Medulla oblongata (tissue), 1 donor: ENCODE results near the gene SS18L1.

ENCODE experiments used
- DNase-seq: peaks from one replicate; pipeline ENCODE4 v3.0.0-alpha.2; 2015; ENCODE audit errors: extremely low spot score

The SS18L1 gene

GRCh38 chr20:62212299-62212698 lies 68.7 kb downstream of the SS18L1 start:
- peak; percentile 11 for DNase-seq

DNA sequence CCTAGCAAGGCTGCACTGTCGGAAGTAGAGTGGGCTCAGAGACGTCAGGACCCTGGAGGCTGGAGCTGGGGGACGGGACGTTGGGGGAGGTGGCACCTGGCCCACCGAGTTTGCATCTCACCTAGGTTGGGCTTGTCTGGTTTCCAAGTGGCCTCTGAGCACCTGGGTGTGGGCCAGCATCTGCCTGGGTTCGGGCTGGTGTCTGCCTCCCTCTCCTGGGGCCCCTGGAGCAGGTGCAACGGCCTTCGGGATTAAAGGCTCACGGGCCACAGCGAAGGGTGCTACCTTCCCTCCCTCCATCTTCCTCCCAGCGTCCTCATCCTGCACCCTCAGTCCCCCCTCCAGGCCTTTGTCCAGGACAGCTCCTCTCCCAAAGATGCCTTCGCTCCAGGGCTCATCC lies 70.5 kb downstream of the SS18L1 start:
- no peak for DNase-seq

DNA sequence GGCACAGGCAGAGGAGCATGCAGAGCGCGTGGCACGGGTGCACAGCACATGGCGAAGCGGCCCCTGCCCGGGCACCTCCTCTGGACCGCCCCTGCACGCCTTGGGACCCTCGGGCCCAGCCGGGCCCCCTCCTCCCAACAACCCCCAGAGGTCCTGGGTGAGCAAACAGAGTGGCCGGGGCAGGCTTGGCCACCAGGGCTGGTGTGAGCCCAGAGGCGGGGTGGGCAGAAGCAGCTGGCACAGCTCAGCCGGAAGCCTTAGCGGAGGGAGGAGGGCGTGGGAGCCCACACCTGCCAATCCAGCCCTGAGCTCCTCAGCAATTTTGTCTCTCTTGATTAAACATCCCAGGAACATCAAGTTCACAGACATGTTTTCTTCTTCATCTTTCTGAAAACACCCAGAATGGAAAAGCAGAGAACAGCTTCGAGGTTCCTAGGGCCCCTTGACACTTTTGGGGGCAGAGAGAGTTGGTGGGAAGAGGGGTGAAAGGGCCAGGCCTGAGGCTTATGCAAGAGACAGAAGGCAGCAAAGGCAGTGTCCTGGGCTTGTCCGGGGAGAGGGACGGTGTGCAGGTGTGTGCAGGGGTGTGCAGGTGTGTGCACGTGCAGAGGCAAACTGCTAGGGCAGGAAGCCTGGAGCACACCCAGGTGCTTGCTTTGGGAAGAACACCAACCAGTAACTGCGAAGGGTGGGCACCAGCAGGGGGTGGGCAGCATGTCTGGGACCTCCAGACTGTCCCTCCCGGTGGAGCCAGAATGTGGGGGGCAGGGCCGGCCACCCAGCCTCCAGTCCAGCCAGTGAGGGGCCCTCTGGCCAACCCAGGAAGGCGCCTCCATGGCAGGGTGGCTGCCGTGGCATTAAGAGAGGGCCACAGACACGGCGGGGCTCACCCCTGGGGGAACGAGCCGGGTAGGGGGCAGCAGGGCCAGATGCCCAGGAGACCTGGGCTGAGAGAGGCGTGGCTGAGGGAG lies 71.7 kb downstream of the SS18L1 start:
- DNase-seq, result no peak

GRCh38 chr20:62215991-62216635 lies 72.5 kb downstream of the SS18L1 start:
- no peak for DNase-seq

GRCh38 chr20:62216636-62217566 lies 73.3 kb downstream of the SS18L1 start:
- DNase-seq, result no peak

GRCh38 chr20:62217913-62218773 lies 74.6 kb downstream of the SS18L1 start:
- DNase-seq, result no peak

DNA sequence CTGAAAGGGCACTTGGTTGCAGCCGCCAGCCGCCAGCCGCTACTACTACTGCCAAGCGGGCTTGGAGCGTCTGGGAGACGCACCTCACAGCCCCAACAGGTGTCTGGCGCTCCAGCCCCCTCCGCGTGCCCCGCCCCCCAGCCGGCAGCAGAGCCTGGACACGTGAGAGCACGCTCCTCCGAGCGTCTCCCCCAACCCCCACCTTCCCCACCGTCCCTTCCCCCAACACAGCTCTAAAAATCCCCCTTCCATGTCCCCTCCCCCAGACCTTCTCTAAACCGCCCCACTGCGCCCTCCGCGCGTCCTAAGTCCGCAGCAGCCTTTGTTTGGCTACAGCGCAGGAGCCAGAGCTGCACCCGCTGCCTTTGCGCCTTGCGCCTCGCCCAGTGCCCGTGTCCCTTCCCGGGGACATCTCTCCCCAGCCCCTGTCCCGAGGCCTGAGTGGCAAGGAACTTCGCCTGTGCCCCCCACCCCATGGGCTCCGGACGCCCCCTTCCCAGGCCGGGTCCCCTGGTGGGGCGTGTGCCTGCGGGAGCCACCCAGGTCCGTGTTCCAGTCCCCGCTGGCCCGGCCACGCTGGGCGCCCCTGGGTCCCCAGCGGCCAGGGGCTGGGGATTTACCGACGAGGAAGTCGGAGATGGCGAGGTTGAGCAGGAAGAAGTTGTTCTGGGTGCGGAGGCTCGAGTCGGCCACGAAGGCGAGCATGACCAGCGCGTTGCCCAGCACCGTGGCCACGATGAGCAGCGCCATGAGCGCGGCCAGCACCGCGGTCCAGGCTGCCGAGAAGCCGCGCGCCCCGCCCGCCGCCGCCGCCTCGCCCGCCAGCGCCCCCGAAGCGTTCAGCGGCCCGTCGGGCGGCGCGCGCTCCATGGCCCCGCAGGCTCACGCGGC lies 75.8 kb downstream of the SS18L1 start:
- DNase-seq, result no peak

GRCh38 chr20:62219992-62220665 lies 76.6 kb downstream of the SS18L1 start, which contains the start of gene HRH3:
HRH3 (minus strand) TSS chr20:62220278; CDS start chr20:62219970, 308 bp downstream.
- no peak for DNase-seq

DNA sequence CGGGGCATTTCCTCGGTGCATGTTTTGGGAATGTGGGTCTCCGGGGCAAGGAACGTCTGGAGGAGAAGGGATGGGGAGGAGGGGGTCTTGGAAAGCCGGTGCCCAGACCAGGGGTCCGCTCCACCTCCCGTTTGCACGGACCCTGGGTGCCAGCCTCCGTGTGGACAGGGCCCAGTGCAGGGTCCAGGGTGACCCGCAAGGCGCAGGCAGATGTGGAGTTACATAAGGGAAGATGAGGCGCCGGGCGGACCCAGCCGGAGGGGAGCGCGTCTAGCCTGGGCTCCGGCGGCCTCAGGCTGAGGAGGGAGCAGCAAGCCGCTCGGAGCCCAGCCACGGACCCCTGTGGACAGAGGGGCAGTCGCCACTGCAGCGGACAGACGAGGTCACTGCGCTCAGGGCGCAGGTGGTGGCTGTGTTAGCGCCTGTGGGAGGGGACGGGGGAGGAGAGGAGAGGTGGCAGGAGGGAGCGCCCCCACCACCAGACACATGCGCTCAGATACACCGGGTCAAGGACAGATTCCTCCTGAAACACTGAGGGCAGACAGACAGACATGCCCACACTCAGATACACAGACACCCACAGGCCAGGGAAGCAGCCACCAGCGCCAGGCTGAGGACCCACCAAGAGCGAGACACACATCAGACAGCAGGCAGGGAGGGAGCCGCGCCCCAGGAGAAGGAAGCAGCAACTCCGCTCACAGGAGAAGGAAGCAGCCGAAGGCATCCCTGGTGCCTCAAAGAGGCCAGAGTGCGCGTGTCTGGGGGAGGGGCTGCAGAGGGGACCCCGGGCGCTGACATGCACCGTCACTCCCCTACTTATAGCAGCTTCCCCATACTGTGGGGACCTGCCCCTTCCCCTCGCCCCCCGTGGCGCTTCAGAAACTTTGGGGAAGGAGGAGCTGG lies 77.3 kb downstream of the SS18L1 start:
- no peak for DNase-seq

DNA sequence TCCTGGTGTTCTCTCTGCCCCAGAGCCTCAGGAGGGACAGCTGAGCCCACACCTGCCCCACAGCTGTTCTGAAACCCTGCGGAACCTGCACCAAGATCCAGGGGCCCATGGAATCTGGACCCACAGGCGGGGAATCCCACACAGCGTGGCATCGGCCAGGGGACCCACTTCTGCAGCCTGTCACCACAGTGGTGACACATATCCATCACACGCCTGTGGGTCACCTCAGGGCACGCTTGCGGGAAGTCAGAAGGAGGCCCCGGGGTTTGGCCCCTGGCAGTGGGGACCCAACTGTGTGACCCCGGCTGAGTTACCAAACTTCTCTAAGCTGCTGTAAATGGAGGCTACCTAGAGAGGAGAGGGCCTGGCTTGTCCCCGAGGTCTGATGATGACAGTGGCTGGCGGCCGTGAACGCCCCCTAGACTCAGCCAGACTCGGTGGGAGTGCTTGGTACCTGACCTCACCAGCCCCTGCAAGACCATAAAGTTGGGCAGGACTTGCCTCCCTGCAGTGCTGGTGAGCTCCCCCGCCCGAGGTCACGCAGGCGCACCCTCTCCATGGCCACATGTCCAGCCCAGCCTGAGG lies 78.8 kb downstream of the SS18L1 start:
- no peak for DNase-seq

GRCh38 chr20:62222972-62223371 lies 79.4 kb downstream of the SS18L1 start:
- DNase-seq, result no peak

DNA sequence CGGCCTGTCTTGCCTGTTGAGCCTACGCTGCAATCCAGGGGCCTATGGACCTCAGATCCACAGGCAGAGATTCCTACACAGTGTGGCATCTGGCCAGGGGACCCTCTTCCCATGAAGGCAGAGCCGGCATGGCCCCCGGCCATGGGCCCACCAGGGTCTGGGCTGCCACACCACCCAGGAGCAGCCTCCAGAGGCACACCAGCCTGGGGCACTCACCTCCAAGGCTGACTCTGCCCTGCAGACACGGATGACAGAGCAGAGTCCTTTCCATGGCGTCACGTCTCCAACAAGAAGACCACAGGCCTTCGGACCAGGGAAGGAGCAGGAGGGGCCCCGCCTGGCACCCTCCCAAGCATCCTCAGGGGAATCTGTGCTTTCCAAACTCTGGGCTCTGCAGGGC lies 80.0 kb downstream of the SS18L1 start:
- no peak for DNase-seq

- no peak for DNase-seq
These were observed 80.7 kb downstream of the SS18L1 start for GRCh38 chr20:62224113-62224855.

- DNase-seq, result no peak
These were observed 81.5 kb downstream of the SS18L1 start for GRCh38 chr20:62225026-62225425.

GRCh38 chr20:62225820-62226635 lies 82.5 kb downstream of the SS18L1 start:
- DNase-seq, result no peak
